NT2/D1 (cell line): Measurements from ENCODE around the gene ERGIC3.

Experiments
- DNase-seq: peaks from one replicate; pipeline ENCODE4 v3.0.0-alpha.2; 2011; ENCODE audit warnings: low read depth, low spot score
- H3K27me3 ChIP-seq: 2 replicates; pipeline ENCODE4 v1.6.0; 2011; ENCODE audit warnings: mild to moderate bottlenecking; ENCODE audit not compliant: insufficient read length, insufficient read depth
- H3K36me3 ChIP-seq: 2 replicates; pipeline ENCODE4 v1.6.1; 2011; ENCODE audit warnings: mild to moderate bottlenecking, low read length, mixed read lengths; ENCODE audit not compliant: insufficient read depth, insufficient read length
- H3K4me1 ChIP-seq: 2 replicates; pipeline ENCODE4 v1.5.1; 2011; ENCODE audit not compliant: insufficient read depth, insufficient read length
- H3K4me3 ChIP-seq: 2 replicates; pipeline ENCODE4 v1.5.1; 2011; ENCODE audit warnings: low read depth; ENCODE audit not compliant: insufficient read length
- H3K9ac ChIP-seq: 2 replicates; pipeline ENCODE4 v1.6.0; 2011; ENCODE audit warnings: low read depth; ENCODE audit not compliant: insufficient read length
- H3K9me3 ChIP-seq: 2 replicates; pipeline ENCODE4 v1.5.1; 2011; ENCODE audit warnings: mild to moderate bottlenecking, low read length; ENCODE audit not compliant: insufficient read depth
- SUZ12 ChIP-seq: IDR thresholded peaks from 2 replicates; pipeline ENCODE4 v1.6.1; 2011; ENCODE audit not compliant: insufficient read length, insufficient read depth; ENCODE audit errors: extremely low read depth
- YY1 ChIP-seq: IDR thresholded peaks from 2 replicates; pipeline ENCODE4 v1.6.1; 2011; ENCODE audit not compliant: insufficient read length, insufficient read depth
- ZNF274 ChIP-seq: IDR thresholded peaks from 2 replicates; pipeline ENCODE4 v1.6.1; 2011; ENCODE audit warnings: mild to moderate bottlenecking, low read depth, low read length

The ERGIC3 gene

GRCh38 chr20:35555951-35556645 lies 14.2 kb downstream of the ERGIC3 start:
- TF ChIP-seq YY1, result no peak
- no peak for TF ChIP-seq ZNF274
- no peaks in the 10 kb centered on the region for H3K27me3 ChIP-seq
- peaks cover 93% of the 10 kb centered on the region for H3K36me3 ChIP-seq

GRCh38 chr20:35556871-35557270 lies 15.0 kb downstream of the ERGIC3 start:
- Histone ChIP-seq H3K4me3 (no peak overlapping the region), H3K9me3 (no peaks in the 10 kb centered on the region), H3K36me3 (peaks cover 86% of the 10 kb centered on the region), H3K9ac (no peak overlapping the region), H3K4me1 (peaks cover 13% of the 10 kb centered on the region), H3K27me3 (no peaks in the 10 kb centered on the region)
- no peak for DNase-seq
- TF ChIP-seq SUZ12 (no peak), ZNF274 (no peak), YY1 (no peak)

More at GRCh38 chr20:35555951-35556645, 14.2 kb downstream of the ERGIC3 start:
- no peak overlapping the region for H3K9ac ChIP-seq
- H3K9me3 ChIP-seq, result no peaks in the 10 kb centered on the region
- no peak overlapping the region for H3K4me3 ChIP-seq
- DNase-seq, result no peak
- H3K4me1 ChIP-seq, result peaks cover 10% of the 10 kb centered on the region

GRCh38 chr20:35558451-35558850 lies 16.6 kb downstream of the ERGIC3 start:
- no peaks in the 10 kb centered on the region for H3K9me3 ChIP-seq
- H3K4me3 ChIP-seq, result no peak overlapping the region
- peaks cover 71% of the 10 kb centered on the region for H3K36me3 ChIP-seq
- DNase-seq, result no peak
- no peaks in the 10 kb centered on the region for H3K27me3 ChIP-seq
- TF ChIP-seq YY1 (no peak), ZNF274 (no peak), SUZ12 (no peak)
- peaks cover 14% of the 10 kb centered on the region for H3K4me1 ChIP-seq
- no peak overlapping the region for H3K9ac ChIP-seq

- TF ChIP-seq ZNF274 (no peak), SUZ12 (no peak), YY1 (no peak)
- H3K36me3 ChIP-seq, result peaks cover 63% of the 10 kb centered on the region
Observed at GRCh38 chr20:35559042-35559693, 17.3 kb downstream of the ERGIC3 start.

GRCh38 chr20:35560105-35560511 lies 18.2 kb downstream of the ERGIC3 start:
- H3K4me1 ChIP-seq, result peaks cover 14% of the 10 kb centered on the region
- DNase-seq, result no peak

More at GRCh38 chr20:35559042-35559693, 17.3 kb downstream of the ERGIC3 start:
- no peak overlapping the region for H3K4me3 ChIP-seq
- no peak for DNase-seq
- peaks cover 14% of the 10 kb centered on the region for H3K4me1 ChIP-seq
- no peaks in the 10 kb centered on the region for H3K9me3 ChIP-seq
- no peak overlapping the region for H3K9ac ChIP-seq
- H3K27me3 ChIP-seq, result no peaks in the 10 kb centered on the region

GRCh38 chr20:35560541-35560940 lies 18.7 kb downstream of the ERGIC3 start:
- Histone ChIP-seq H3K4me1 (peaks cover 14% of the 10 kb centered on the region), H3K27me3 (no peaks in the 10 kb centered on the region), H3K9ac (no peak overlapping the region), H3K4me3 (no peak overlapping the region), H3K9me3 (no peaks in the 10 kb centered on the region), H3K36me3 (peaks cover 50% of the 10 kb centered on the region)
- DNase-seq, result no peak
- TF ChIP-seq YY1 (no peak), SUZ12 (no peak), ZNF274 (no peak)

More at GRCh38 chr20:35560105-35560511, 18.2 kb downstream of the ERGIC3 start:
- Histone ChIP-seq H3K9ac (no peak overlapping the region), H3K27me3 (no peaks in the 10 kb centered on the region), H3K4me3 (no peak overlapping the region), H3K36me3 (peaks cover 54% of the 10 kb centered on the region), H3K9me3 (no peaks in the 10 kb centered on the region)
- TF ChIP-seq ZNF274, result no peak
- no peak for TF ChIP-seq YY1
- TF ChIP-seq SUZ12, result no peak

- H3K9ac ChIP-seq, result peak overlapping the region; percentile 23
- H3K27me3 ChIP-seq, result no peaks in the 10 kb centered on the region
- TF ChIP-seq YY1 (no peak), ZNF274 (no peak), SUZ12 (no peak)
- H3K9me3 ChIP-seq, result no peaks in the 10 kb centered on the region
- H3K4me1 ChIP-seq, result peaks cover 14% of the 10 kb centered on the region
- DNase-seq, result peak; percentile 40
- H3K4me3 ChIP-seq, result no peak overlapping the region
- H3K36me3 ChIP-seq, result peaks cover 42% of the 10 kb centered on the region
Observed at GRCh38 chr20:35561268-35561667, 19.4 kb downstream of the ERGIC3 start.
